Fibroblast of lung (primary cell): Measurements from ENCODE around the gene ANGPTL5. TPM values are rescaled to one million over a fixed set of nuclear protein-coding genes. Genes with fewer than 3 reads are reported as not detected.

ENCODE experiments used
- DNase-seq, 2 donors: peaks; one replicate each; pipeline versions ENCODE4 v3.0.0 to v3.0.0-alpha.2; 2010; ENCODE audit warnings: low read depth in 2 of 2
- H2AFZ ChIP-seq: 2 replicates; pipeline ENCODE4 v1.5.1; 2012; ENCODE audit warnings: low read length, control low read depth, inconsistent platforms
- H3K27ac ChIP-seq: 2 replicates; pipeline ENCODE4 v1.5.1; 2011; ENCODE audit warnings: low read length, control low read depth; ENCODE audit not compliant: insufficient read depth
- H3K27me3 ChIP-seq: 2 replicates; pipeline ENCODE4 v1.5.1; 2011; ENCODE audit warnings: mild to moderate bottlenecking, low read length; ENCODE audit not compliant: control insufficient read depth, insufficient read depth
- H3K36me3 ChIP-seq: 2 replicates; pipeline ENCODE4 v1.5.1; 2011; ENCODE audit warnings: low read length; ENCODE audit not compliant: control insufficient read depth, insufficient read depth
- H3K4me1 ChIP-seq: 2 replicates; pipeline ENCODE4 v1.5.1; 2011; ENCODE audit warnings: low read length; ENCODE audit not compliant: control insufficient read depth, insufficient read depth; ENCODE audit errors: extremely low read depth
- H3K4me2 ChIP-seq: 2 replicates; pipeline ENCODE4 v1.5.1; 2011; ENCODE audit warnings: low read length, control low read depth; ENCODE audit not compliant: insufficient read depth; ENCODE audit errors: extremely low read depth
- H3K4me3 ChIP-seq, 4 experiments: fragments of 200-600 bp in 1 of 4; sonication (generic) in 1 of 4; replicated peaks in 1 of 4; 2 replicates each; pipeline ENCODE4 v1.5.1; 2011 to 2016; ENCODE audit warnings: low read length in 4 of 4, low read depth in 3 of 4, mild to moderate bottlenecking in 3 of 4, control low read depth in 2 of 4, inconsistent platforms in 1 of 4, mixed read lengths in 1 of 4; ENCODE audit not compliant: insufficient read depth in 1 of 4; ENCODE audit errors: control extremely low read depth in 1 of 4
- H3K79me2 ChIP-seq: 2 replicates; pipeline ENCODE4 v1.5.1; 2012; ENCODE audit warnings: mild to moderate bottlenecking, low read length, inconsistent platforms; ENCODE audit not compliant: control insufficient read depth, insufficient read depth
- H3K9ac ChIP-seq: 2 replicates; pipeline ENCODE4 v1.5.1; 2011; ENCODE audit warnings: mild to moderate bottlenecking, low read length, control low read depth; ENCODE audit not compliant: insufficient read depth
- H3K9me3 ChIP-seq: 2 replicates; pipeline ENCODE4 v1.5.1; 2012; ENCODE audit warnings: low read depth, low read length; ENCODE audit not compliant: control insufficient read depth, insufficient read depth
- H4K20me1 ChIP-seq: 2 replicates; pipeline ENCODE4 v1.5.1; 2011; ENCODE audit warnings: low read length; ENCODE audit not compliant: control insufficient read depth, insufficient read depth; ENCODE audit errors: extremely low read depth
- CTCF ChIP-seq, 2 donors: IDR thresholded peaks in 1 of 2; conservative IDR thresholded peaks in 1 of 2; 1 replicate in 1 of 2; 2 replicates in 1 of 2; pipeline ENCODE4 v1.5.1; 2011 to 2012; ENCODE audit warnings: low read length in 2 of 2, control low read depth in 1 of 2, inconsistent platforms in 1 of 2, low read depth in 1 of 2, mild to moderate bottlenecking in 1 of 2
- EZH2 ChIP-seq: IDR thresholded peaks from 2 replicates; pipeline ENCODE4 v1.5.1; 2012; ENCODE audit warnings: low read length, control low read depth, mild to moderate bottlenecking; ENCODE audit errors: missing control alignments
- polyA plus RNA-seq, 2 donors: library from polyadenylated mRNA; depleted of rRNA in 1 of 2; stranded (reverse) in 1 of 2; unstranded in 1 of 2; fragments of >200 nt; gene quantifications; 2 replicates each; pipeline ENCODE4 v1.2.1, GENCODE V29; 2011 to 2012; ENCODE audit warnings: missing spikeins in 1 of 2
- total RNA-seq: library from RNA; depleted of rRNA; stranded (reverse); fragments of >200 nt; gene quantifications from 2 replicates; pipeline ENCODE4 v1.2.1, GENCODE V29; 2014

ANGPTL5 gene
- total and polyA plus RNA-seq, 2 donors (not counting 1 experiment from before 2014, with no cell fraction given): 0.17 to 0.18 TPM

- Histone ChIP-seq H3K79me2 (no peaks in the 10 kb centered on the region), H3K27ac (no peak overlapping the region), H4K20me1 (no peaks in the 10 kb centered on the region), H3K9ac (no peak overlapping the region), H3K9me3 (no peaks in the 10 kb centered on the region), H3K4me3 (no peak overlapping the region), H3K27me3 (no peaks in the 10 kb centered on the region), H2AFZ (no peak overlapping the region), H3K4me1 (no peaks in the 10 kb centered on the region), H3K4me2 (no peak overlapping the region), H3K36me3 (no peaks in the 10 kb centered on the region)
- no peak for DNase-seq
- TF ChIP-seq EZH2 (no peak), CTCF (conservative IDR thresholded peaks at IDR 0.05 in 1 of 2, IDR thresholded peaks at IDR 0.05 in 1 of 2; ENCODE audit: low read depth in 1 of 2, low read length in 2 of 2) (no peak)
Observed at GRCh38 chr11:101931692-101932091, 15.4 kb upstream of the ANGPTL5 start.

- TF ChIP-seq CTCF (conservative IDR thresholded peaks at IDR 0.05 in 1 of 2, IDR thresholded peaks at IDR 0.05 in 1 of 2; ENCODE audit: low read depth in 1 of 2, low read length in 2 of 2): no peak
- no peak for TF ChIP-seq EZH2
Observed at GRCh38 chr11:101929294-101929915, 13.1 kb upstream of the ANGPTL5 start.

GRCh38 chr11:101923554-101923953 lies 7.2 kb upstream of the ANGPTL5 start:
- Histone ChIP-seq H2AFZ (no peak overlapping the region), H3K27me3 (no peaks in the 10 kb centered on the region), H3K4me3 (no peak overlapping the region), H3K4me2 (no peak overlapping the region), H3K9ac (no peak overlapping the region), H3K79me2 (no peaks in the 10 kb centered on the region), H4K20me1 (no peaks in the 10 kb centered on the region), H3K36me3 (no peaks in the 10 kb centered on the region), H3K27ac (no peak overlapping the region), H3K9me3 (no peaks in the 10 kb centered on the region), H3K4me1 (no peaks in the 10 kb centered on the region)
- DNase-seq: no peak
- TF ChIP-seq CTCF (conservative IDR thresholded peaks at IDR 0.05 in 1 of 2, IDR thresholded peaks at IDR 0.05 in 1 of 2; ENCODE audit: low read depth in 1 of 2, low read length in 2 of 2) (no peak), EZH2 (no peak)

More at GRCh38 chr11:101929294-101929915, 13.1 kb upstream of the ANGPTL5 start:
- Histone ChIP-seq H3K4me3 (no peak overlapping the region), H3K9ac (no peak overlapping the region), H3K4me2 (no peak overlapping the region), H3K27me3 (no peaks in the 10 kb centered on the region), H3K36me3 (no peaks in the 10 kb centered on the region), H3K79me2 (no peaks in the 10 kb centered on the region), H3K9me3 (no peaks in the 10 kb centered on the region), H3K4me1 (no peaks in the 10 kb centered on the region), H4K20me1 (no peaks in the 10 kb centered on the region), H2AFZ (no peak overlapping the region), H3K27ac (no peak overlapping the region)
- DNase-seq: no peak
